ENCODE measurements around the gene ZSWIM5.
"Not testable (repeated sequence)": the region's sequence is repeated elsewhere in the genome, so short reads cannot be mapped to it uniquely, and the experiment has no call there.

Gene ZSWIM5

DNA sequence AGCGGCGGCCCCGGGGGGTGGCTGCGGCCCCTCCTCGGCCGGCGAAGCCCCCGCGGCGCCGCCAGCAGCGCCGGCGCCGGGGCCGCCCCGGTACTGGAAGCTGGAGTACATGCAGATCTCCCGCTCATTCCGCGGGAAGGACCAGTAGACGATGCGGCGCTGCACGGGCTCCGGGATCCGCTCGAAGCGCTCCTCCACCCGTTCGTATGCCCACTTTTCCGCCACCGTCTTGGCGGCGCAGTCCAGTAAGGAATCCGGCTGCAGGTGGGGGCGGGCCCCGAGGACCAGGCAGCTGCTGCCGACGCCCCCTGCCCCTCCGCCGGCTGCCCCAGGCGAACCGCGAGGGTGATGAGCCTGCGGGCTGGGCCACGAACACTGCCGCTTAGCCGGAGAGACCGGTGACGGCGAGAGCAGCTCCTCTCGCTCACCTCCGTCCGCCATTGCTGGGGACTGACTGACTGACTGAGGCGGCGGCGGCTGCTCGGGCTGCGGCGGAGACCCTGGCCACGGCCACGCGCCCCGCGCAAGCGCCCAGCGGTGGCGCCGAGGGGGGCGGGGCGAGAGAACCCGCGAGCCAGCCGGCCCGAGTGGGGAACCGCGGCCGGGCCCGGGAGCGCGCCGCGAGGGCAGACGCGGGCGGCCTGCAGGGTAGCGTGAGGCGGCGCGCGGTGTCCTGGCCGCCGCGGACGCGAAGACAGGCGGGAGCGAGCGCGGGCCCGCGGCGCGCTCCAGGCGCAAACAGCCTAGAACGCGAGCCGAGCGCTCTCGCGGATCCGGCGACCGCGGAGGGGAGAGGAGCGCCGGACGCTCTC is at the start of gene ZSWIM5:
TSS of gene ZSWIM5 (minus strand) at position 696 of the 812 bp plus-strand sequence. CDS start at position 441, 255 bp downstream.
- peak; percentile 52 for DNase-seq

- DNase-seq: no peak
These were observed 48.1 kb upstream of the ZSWIM5 start for GRCh38 chr1:45254490-45254889.

DNA sequence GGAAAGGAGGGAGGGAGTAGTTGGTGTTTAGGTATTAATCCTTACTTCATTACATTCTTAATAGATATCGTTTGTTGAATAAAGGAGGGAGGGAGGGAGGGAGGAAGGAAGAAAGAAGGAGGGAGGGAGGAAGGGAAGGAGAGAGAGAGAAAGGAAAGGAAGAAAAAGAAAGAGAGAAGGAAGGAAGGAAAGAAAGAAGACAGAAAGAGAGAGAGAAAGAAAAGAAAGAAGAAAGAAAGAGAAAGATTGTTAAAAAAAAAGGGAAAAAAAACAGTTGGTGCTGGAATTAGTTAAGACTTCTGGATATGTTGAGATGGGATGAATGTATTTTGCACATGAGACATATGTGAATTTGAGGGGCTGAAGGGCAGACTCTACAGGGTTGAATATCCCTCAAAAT is 44.1 kb upstream of the ZSWIM5 start:
- DNase-seq: no peak

DNA sequence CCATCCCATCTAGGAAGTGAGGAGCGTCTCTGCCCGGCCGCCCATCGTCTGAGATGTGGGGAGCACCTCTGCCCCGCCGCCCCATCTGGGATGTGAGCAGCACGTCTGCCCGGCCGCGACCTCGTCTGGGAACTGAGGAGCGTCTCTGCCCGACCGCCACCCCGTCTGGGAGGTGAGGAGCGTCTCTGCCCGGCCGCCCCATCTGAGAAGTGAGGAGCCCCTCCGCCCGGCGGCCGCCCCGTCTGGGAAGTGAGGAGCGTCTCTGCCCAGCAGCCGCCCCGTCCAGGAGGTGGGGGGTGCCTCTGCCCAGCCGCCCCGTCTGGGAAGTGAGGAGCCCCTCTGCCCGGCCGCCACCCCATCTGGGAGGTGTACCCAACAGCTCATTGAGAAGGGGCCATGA is 41.6 kb upstream of the ZSWIM5 start:
- not testable (repeated sequence) for DNase-seq

DNA sequence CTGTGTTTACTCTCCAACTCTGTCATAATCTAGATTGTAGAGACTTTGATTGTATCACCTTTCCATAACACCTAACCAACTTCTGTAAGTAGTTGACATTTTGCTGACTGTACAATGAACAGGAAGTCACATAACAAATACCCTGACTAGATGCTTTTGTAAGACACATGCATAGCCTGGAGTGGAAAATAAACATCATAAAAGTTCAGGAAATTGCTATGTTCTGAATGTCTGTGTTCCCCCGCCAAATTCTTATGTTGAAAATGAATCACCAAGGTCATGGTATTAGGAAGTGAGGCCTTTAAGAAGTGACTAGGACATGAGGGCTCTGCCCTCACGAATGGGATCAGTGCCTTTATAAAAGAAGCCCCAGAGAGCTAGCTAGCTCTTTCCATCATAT is 40.4 kb upstream of the ZSWIM5 start:
- no peak for DNase-seq

GRCh38 chr1:45246359-45246758 is 40.0 kb upstream of the ZSWIM5 start:
- DNase-seq: not testable (repeated sequence)

DNA sequence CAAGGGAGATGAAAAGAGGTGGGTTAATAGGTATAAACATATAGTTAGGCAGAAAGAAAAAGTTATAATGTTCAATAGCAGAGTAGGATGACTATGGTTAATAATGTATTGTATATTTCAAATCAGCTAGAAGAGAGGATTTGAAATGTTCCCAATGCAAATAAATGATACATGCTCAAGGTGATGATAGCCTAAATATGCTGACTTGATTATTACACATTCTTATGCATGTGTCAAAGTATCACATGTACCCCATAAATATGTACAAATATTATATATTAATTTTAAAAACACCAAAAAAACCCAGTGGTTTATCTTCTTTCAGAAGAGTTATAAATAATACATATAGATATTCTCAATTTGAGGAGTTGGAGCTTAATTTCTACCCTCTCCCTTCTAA is 38.3 kb upstream of the ZSWIM5 start:
- DNase-seq: no peak

- no peak for DNase-seq
These were observed 37.3 kb upstream of the ZSWIM5 start for GRCh38 chr1:45243476-45244343.

DNA sequence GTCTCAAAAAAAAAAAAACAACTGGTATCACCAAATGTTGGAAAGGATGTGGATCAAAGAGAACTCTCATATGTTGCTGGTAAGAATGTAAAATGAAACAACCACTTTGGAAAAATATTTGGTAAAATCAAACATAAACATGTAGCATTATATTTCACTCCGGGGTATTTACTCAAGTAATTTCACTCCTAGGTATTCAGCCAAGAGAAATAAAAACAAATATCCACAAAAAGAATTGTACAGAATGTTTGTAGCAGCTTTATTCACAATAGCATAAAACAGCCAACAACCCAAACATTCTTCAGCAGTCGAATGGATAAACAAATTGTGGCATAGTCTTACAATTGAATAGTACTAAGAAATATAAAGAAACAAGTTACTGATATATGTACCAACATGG is 32.4 kb upstream of the ZSWIM5 start:
- DNase-seq: no peak

DNA sequence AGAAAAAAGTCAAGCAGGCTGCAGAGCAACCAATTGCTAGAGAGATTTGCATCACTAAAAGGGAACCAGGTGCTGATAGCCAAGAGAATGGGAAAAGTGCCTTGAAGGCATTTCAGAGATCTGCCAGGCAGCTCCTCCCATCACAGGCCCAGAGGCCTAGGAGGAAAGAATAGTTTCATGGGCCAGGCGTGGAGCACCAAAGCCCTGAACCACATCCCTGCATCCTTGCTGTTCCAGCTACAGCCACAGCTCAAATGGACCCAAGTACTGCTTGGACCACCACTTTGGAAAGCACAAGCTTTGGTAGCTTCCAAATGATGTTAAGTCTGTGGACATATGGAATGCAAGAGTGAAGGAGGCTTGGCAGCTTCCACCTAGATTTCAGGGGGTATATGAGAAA is 29.7 kb upstream of the ZSWIM5 start:
- DNase-seq: no peak

DNA sequence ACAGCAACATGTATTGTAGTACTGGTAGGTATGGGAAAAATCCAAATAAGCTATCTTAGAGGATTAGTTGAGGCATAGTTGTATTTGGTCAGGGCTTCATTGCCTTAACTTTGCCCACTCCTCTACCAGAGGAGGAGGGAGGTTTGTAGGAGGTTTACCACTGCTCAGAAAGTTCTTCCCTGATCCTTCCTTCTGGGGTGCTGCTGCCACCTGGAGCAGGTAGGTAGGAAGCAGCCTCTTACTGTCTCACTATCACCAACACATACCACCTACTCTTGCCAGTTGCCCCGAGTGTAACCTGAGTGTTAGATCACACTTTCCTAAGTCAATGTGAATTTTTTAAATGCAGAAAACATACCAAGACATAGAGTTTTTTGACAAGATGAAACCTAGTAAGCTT is 24.1 kb upstream of the ZSWIM5 start:
- DNase-seq: no peak

- DNase-seq: no peak
These were observed 19.2 kb upstream of the ZSWIM5 start for GRCh38 chr1:45225598-45225997.

DNA sequence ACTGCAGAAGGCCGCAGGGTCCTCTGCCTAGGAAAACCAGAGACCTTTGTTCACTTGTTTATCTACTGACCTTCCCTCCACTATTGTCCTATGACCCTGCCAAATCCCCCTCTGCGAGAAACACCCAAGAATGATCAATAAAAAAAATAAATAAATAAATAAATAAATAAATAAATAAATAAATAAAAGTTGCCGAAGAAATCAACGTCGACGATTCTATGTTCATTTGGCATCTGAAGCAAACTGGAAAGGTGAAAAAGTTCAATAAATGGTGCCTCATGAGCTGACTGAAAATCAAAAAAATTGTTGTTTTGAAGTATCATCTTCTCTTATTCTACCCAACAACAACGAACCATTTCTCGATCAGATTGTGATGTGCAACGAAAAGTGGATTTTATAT is 17.3 kb upstream of the ZSWIM5 start:
- DNase-seq: not testable (repeated sequence)

- DNase-seq: no peak
These were observed 15.3 kb upstream of the ZSWIM5 start for GRCh38 chr1:45221716-45222115.

DNA sequence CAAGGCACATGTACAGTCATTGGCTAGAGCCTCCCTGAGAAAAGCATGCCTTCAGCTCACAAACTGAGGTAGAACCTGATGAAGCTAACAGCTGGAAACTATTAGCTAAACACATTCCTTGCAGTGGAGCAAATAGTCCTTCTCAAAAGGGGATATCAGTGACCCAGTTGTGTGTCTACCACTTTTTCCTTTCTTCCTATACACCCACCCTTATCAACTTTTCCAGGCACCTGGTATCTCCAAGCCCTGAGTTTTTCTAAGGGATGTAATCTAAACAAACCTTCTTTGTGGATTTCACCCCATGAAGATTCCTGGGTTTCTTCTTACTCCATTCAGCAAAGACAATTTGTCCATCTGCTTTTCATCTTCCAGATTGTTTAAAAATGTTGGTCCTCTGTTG is 10.5 kb upstream of the ZSWIM5 start:
- no peak for DNase-seq

GRCh38 chr1:45216200-45216541 is 9.8 kb upstream of the ZSWIM5 start:
- no peak for DNase-seq

DNA sequence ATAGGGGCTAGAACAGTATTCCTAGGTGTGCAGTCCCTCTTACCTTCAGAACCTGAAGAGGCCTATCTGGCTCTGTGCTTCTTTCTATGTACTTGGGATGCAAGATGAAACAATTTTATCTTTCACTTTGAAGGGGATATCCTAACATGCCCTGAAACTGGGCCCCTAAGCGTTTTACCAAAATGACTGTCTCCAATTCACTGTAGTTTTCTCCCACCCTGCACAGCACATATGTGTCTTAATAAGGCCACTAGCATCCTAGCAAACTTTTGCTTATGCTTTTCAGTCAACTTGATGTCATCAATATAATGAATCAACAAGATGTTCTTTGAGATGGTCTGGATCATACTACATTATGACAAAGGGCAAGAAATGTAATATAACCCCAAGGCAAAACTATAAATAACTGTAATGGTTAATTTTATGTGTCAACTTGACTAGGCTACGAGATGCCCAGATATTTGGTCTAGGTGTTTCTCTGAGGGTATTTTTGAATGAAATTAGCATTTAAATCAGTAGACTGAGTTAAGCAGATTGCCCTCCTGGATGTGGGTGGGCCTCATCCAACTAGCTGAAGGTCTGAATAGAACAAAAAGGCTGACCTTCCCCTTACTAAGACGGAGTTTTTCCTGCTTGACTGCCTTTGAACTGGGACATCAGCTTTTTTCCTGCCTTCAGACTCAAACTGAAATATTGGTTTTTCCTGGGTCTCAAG is 9.2 kb upstream of the ZSWIM5 start:
- no peak for DNase-seq

GRCh38 chr1:45213892-45214291 is 7.5 kb upstream of the ZSWIM5 start:
- DNase-seq: no peak

DNA sequence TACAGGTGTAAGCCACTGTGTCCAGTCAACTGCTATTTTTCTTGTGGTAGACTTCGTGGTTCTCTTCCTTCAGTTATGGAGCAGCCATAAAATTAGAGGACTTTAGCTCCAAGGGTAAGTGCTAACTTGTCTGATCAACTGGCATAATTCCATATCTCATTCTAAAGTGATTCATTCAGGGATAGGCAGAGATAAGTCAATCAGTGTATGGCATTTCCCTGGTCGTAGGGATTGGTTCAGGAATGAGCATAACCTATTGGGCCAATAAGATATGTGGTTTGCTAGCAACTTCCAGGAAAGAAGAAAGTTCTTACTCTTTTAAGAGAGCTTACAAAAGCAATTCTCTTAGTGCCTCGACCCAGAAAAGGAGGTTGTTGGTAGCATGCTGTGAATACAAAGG is 4.7 kb upstream of the ZSWIM5 start:
- DNase-seq: no peak

DNA sequence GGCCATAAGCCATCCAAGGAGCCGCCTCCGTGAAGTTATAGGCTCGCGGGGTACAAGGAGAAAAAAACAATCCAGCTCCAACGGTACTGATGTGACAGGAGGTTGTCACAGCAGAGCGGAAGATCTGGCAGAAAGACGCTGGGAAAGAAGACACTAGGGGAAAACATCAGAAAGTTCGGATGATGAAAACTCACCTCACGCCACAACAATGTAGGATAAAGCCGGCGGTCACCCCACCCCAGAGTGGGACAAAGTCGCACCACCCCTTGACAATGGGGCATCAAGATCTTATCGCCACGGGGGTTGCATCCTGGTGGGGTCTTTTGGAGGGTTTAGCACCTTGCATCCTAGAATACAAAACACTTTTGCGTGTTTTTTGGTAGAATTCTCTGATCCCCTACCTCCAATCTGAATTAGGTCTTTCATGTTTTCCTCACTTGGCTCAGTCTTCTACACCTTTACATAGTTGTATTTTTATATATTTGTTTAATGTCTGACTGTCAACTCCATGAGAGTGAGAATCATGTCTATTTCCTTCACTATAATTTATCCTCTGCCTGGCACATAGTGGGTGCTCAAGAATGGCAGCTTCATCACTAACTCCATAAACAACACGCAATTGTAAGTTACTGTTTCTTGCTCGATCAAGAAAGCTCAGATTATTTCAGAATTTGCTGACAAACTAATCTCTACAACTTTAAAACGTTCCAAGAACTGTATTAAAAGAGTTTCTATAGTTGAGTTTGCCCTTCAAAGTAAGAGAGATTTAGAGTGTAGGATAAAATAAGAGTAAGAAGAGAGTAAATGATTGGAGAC is 611 bp upstream of the ZSWIM5 start:
- no peak for DNase-seq

DNA sequence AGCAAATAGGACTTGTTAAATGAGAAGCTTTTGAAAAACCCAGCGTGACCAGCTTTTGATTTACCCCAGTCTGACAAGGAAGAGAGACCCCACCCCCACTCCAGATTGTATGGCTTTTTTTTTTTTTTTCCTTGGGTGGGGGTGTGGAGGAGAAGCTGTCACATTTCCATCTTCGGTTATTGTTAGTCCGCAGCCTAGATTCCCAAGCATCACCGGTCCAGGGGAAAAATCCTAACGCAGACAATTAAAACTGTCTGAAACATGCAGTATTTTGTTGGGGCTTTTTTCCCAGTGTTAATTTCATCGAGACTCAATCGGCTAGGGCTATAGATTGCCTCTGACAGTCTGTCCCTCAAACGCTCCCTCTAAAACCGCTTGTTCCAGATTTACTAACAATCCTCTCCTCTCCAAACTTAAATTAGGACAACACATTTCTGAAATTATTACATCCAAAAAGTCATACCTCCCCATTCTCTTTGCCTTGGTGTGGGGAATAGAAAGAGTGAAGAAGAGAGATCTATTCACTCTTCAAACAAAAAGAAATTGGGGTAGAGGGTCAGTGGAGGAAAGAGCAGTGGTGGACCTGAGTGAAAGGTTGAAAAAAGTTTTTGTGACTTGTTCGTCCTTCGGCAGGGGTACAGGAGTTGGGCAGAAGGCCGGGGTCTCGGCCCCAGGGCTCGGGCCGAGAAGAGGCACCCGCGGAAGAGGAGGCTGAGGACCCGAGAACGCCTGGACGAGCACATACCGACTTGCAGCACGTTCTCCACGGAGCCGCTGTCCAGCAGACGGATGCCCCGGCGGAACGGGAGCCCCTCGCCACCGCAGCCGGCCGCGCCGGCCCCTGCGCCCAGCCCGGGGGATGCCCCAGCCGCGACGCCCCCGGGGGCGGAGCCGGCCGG is 1.1 kb downstream of the ZSWIM5 start:
- DNase-seq: no peak
